Activated T-helper 1 cell treated with Interleukin-2 at 50 U/mL for 16 hours (primary cell): ENCODE data around the gene AGBL4.

ENCODE experiments used
- DNase-seq: peaks from one replicate; pipeline ENCODE4 v3.0.0-alpha.2; 2020; ENCODE audit warnings: low read depth

AGBL4 gene

GRCh38 chr1:49694251-49694827 is 329.4 kb downstream of the AGBL4 start:
- DNase-seq, result no peak

- no peak for DNase-seq
These were observed 337.6 kb downstream of the AGBL4 start for GRCh38 chr1:49686107-49686506.

- no peak for DNase-seq
These were observed 346.0 kb downstream of the AGBL4 start for GRCh38 chr1:49677706-49678105.

- DNase-seq, result no peak
These were observed 372.6 kb downstream of the AGBL4 start for GRCh38 chr1:49651136-49651535.

- DNase-seq, result no peak
These were observed 393.6 kb downstream of the AGBL4 start for GRCh38 chr1:49630156-49630555.

- no peak for DNase-seq
These were observed 396.0 kb downstream of the AGBL4 start for GRCh38 chr1:49627781-49628180.

- DNase-seq, result no peak
These were observed 397.3 kb downstream of the AGBL4 start for GRCh38 chr1:49626472-49626871.

GRCh38 chr1:49622877-49623276 is 400.9 kb downstream of the AGBL4 start:
- no peak for DNase-seq

GRCh38 chr1:49606082-49606481 is 417.7 kb downstream of the AGBL4 start:
- no peak for DNase-seq

- DNase-seq, result no peak
These were observed 426.3 kb downstream of the AGBL4 start for GRCh38 chr1:49597436-49597835.

- no peak for DNase-seq
These were observed 447.3 kb downstream of the AGBL4 start for GRCh38 chr1:49576327-49576901.

- no peak for DNase-seq
These were observed 467.0 kb downstream of the AGBL4 start for GRCh38 chr1:49556676-49557234.

GRCh38 chr1:49552101-49552500 is 471.7 kb downstream of the AGBL4 start:
- no peak for DNase-seq

- no peak for DNase-seq
These were observed 479.1 kb downstream of the AGBL4 start for GRCh38 chr1:49544615-49545014.

GRCh38 chr1:49541096-49541752 is 482.5 kb downstream of the AGBL4 start:
- DNase-seq, result no peak

- DNase-seq, result no peak
These were observed 496.0 kb downstream of the AGBL4 start for GRCh38 chr1:49527606-49528305.

- no peak for DNase-seq
These were observed 497.1 kb downstream of the AGBL4 start for GRCh38 chr1:49526672-49527071.

- DNase-seq, result no peak
These were observed 500.0 kb downstream of the AGBL4 start for GRCh38 chr1:49523764-49524163.

- DNase-seq, result no peak
These were observed 556.8 kb downstream of the AGBL4 start for GRCh38 chr1:49466961-49467360.

GRCh38 chr1:49465486-49466185 is 558.1 kb downstream of the AGBL4 start:
- DNase-seq, result no peak

- no peak for DNase-seq
These were observed 575.6 kb downstream of the AGBL4 start for GRCh38 chr1:49448200-49448599.

- no peak for DNase-seq
These were observed 586.9 kb downstream of the AGBL4 start for GRCh38 chr1:49436865-49437264.
